ENCODE measurements around the gene PNPLA2. TPM values are rescaled to one million over a fixed set of nuclear protein-coding genes. Genes with fewer than 3 reads are reported as not detected.

Gene PNPLA2
- total and polyA plus RNA-seq, 2 of the 8 experiments (the other 6 are each of a cell fraction or from before 2014, with no cell fraction given): 30.9 to 62.1 TPM

GRCh38 chr11:774873-775592 lies 43.7 kb upstream of the PNPLA2 start:
- H3K9me3 ChIP-seq (ENCODE audit: insufficient read depth in 2 of 2, low read depth in 1 of 2, low read length in 1 of 2): no peaks in the 10 kb centered on the region
- ChIA-PET CTCF (ENCODE audit: partially characterized antibody) (interaction anchor here (0.5 to 2.9 kb wide), 11 partner anchors 9 to 197 kb away, joined by 3 to 15 read pairs (median 4); no protein-coding TSS in a partner anchor), POLR2A (ENCODE audit: partially characterized antibody) (interaction anchor here (0.7 to 35.3 kb wide), 7 partner anchors 8 to 50 kb away, joined by 3 to 636 read pairs (median 6); partner anchors contain the start of genes CEND1 and TALDO1)
- H4K5ac ChIP-seq (ENCODE audit: insufficient read length, low read depth, low read length): no peak overlapping the region
- no peak overlapping the region for H4K91ac ChIP-seq (replicated peaks; ENCODE audit: insufficient read length, low read length)
- H4K20me1 ChIP-seq (replicated peaks in 1 of 2; ENCODE audit: control insufficient read depth in 1 of 2, insufficient read depth in 2 of 2, low read length in 2 of 2): peaks cover 16 to 32% of the 10 kb centered on the region in 2 experiments
- H2BK120ac ChIP-seq (replicated peaks; ENCODE audit: low read depth, low read length): no peak overlapping the region
- no peak for DNase-seq (ENCODE audit: low read depth in 1 of 2, low spot score in 2 of 2)
- H2AFZ ChIP-seq (ENCODE audit: low read length): no peak overlapping the region
- FAIRE-seq: no peak
- H4K8ac ChIP-seq (ENCODE audit: extremely low read depth, insufficient read depth, low read length): no peak overlapping the region
- H3K23ac ChIP-seq (ENCODE audit: insufficient read length): no peak overlapping the region
- H3K79me2 ChIP-seq (ENCODE audit: control insufficient read depth in 1 of 2, insufficient read depth in 2 of 2, low read length in 2 of 2): peaks cover 7 to 43% of the 10 kb centered on the region in 2 experiments; a peak in 3 of 4 replicates
- no peaks in the 10 kb centered on the region for H3K27me3 ChIP-seq (replicated peaks in 1 of 4; ENCODE audit: control insufficient read depth in 3 of 4, extremely low read depth in 1 of 4, insufficient read depth in 3 of 4, low read length in 3 of 4)
- H3K18ac ChIP-seq (ENCODE audit: extremely low read depth, low read length): no peak overlapping the region
- no peak overlapping the region for H2AK5ac ChIP-seq (ENCODE audit: low read depth, low read length)
- TF ChIP-seq KDM4A (IDR thresholded peaks at IDR 0.05; ENCODE audit: low read depth, low read length, severe bottlenecking) (no peak), CHD1 (IDR thresholded peaks at IDR 0.05; ENCODE audit: low read depth, low read length) (no peak), SP1 (IDR thresholded peaks at IDR 0.05; ENCODE audit: low read depth, low read length) (no peak)
- H3K27ac ChIP-seq (ENCODE audit: low read depth, low read length): no peak overlapping the region
- no peak overlapping the region; the same call in 1 of the 2 replicates for H2BK5ac ChIP-seq (ENCODE audit: low read depth, low read length)
- no peak overlapping the region for H3K56ac ChIP-seq (replicated peaks; ENCODE audit: insufficient read length, low read depth, low read length)
- H3K4ac ChIP-seq (replicated peaks; ENCODE audit: insufficient read length, low read depth, low read length): no peak overlapping the region
- H3K36me3 ChIP-seq (ENCODE audit: control insufficient read depth in 2 of 4, insufficient read depth in 4 of 4, low read length in 3 of 4): peaks cover 4 to 19% (median 14%) of the 10 kb centered on the region in 4 experiments; a peak in 7 of 8 replicates
- H3K23me2 ChIP-seq (ENCODE audit: low read depth, low read length): peaks cover 13% of the 10 kb centered on the region; the same call in 1 of the 2 replicates
- H3K9ac ChIP-seq (replicated peaks in 1 of 4; ENCODE audit: extremely low read depth in 1 of 4, low read depth in 3 of 4, low read length in 3 of 4): no peak overlapping the region
- peaks cover 0 to 15% (median 7%) of the 10 kb centered on the region in 4 experiments; a peak in 6 of 7 replicates for H3K4me1 ChIP-seq (replicated peaks in 1 of 4; ENCODE audit: control insufficient read depth in 3 of 4, insufficient read depth in 4 of 4, low read length in 3 of 4)
- H2BK20ac ChIP-seq (ENCODE audit: low read length): no peak overlapping the region
- H2BK15ac ChIP-seq (ENCODE audit: low read length): no peak overlapping the region
- H2BK12ac ChIP-seq (ENCODE audit: low read depth, low read length): no peak overlapping the region
- 0 out of 8 replicates have a peak overlapping the region, but pooled peaks of 1 of the 4 experiments have one; percentile 26 for H3K4me3 ChIP-seq (ENCODE audit: extremely low read depth in 1 of 4, insufficient read depth in 2 of 4, low read depth in 3 of 4, low read length in 4 of 4)
- no peak overlapping the region for H3K14ac ChIP-seq (ENCODE audit: insufficient read length)
- 90% methylated on average over 19 of the region's 20 CpGs; no CpG with 5 or more reads in 1 of the 2 experiments for WGBS, 2 experiments (ENCODE audit: extremely low coverage in 1 of 2, insufficient coverage in 1 of 2, insufficient read length in 1 of 2, insufficient replicate concordance in 2 of 2, low coverage in 1 of 2, low lambda C conversion rate in 2 of 2, missing lambda C conversion rate in 1 of 2)
- H3K79me1 ChIP-seq (ENCODE audit: low read depth, low read length): 0 out of 2 replicates have a peak, but pooled peaks cover 6% of the 10 kb centered on the region
- H3K4me2 ChIP-seq (ENCODE audit: insufficient read depth in 1 of 2, low read depth in 2 of 2, low read length in 2 of 2): peak overlapping the region in 1 of 2 experiments; percentile 86; a peak in 1 of 4 replicates

All from H1 (cell line).